WTC11 (cell line): ENCODE measurements around the gene AZIN2.

ENCODE experiments used
- FOXJ3 ChIP-seq: sonication (generic); formaldehyde crosslinking; IDR thresholded peaks from 2 replicates; pipeline ENCODE4 v1.9.0; 2021; ENCODE audit warnings: missing genetic modification reagents, mild to moderate bottlenecking, borderline replicate concordance
- RELA ChIP-seq: sonication (generic); formaldehyde crosslinking; IDR thresholded peaks from 2 replicates; pipeline ENCODE4 v1.8.1; 2022; ENCODE audit warnings: missing genetic modification reagents, mild to moderate bottlenecking, borderline replicate concordance
- TF ChIP-seq, protein P1 (sequence below): sonication (generic); formaldehyde crosslinking; IDR thresholded peaks from 2 replicates; pipeline ENCODE4 v1.8.0; 2022; ENCODE audit warnings: mild to moderate bottlenecking, missing genetic modification reagents
- TF ChIP-seq, protein P2 (sequence below): fragments of 200-600 bp; IDR thresholded peaks from 2 replicates; pipeline ENCODE4 v1.8.0; 2022; ENCODE audit warnings: antibody characterized with exemption

DNA sequence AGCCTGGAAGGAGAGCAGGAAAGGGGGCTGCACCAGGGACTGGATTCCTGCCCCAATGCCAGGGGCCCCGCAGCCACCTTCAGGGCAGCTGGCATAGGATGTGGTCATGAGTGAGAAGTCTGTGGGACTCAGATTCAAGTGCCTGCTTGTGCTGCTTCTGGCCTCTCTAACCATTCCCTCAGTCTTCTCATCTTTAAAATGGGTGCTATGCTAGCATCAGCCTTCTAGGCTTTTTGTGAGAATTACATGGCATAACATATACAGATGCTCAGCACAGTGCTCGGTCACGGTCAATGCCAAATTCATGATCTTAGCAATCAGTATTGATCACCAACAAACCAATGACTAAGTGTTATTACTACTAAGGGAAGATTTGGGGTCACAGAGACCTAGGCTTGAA is 77.4 kb downstream of the AZIN2 start:
- TF ChIP-seq FOXJ3, result no peak
- TF ChIP-seq, protein P1, sequence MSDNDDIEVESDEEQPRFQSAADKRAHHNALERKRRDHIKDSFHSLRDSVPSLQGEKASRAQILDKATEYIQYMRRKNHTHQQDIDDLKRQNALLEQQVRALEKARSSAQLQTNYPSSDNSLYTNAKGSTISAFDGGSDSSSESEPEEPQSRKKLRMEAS (CRISPR knock-in tag), result no peak
- TF ChIP-seq, protein P2, sequence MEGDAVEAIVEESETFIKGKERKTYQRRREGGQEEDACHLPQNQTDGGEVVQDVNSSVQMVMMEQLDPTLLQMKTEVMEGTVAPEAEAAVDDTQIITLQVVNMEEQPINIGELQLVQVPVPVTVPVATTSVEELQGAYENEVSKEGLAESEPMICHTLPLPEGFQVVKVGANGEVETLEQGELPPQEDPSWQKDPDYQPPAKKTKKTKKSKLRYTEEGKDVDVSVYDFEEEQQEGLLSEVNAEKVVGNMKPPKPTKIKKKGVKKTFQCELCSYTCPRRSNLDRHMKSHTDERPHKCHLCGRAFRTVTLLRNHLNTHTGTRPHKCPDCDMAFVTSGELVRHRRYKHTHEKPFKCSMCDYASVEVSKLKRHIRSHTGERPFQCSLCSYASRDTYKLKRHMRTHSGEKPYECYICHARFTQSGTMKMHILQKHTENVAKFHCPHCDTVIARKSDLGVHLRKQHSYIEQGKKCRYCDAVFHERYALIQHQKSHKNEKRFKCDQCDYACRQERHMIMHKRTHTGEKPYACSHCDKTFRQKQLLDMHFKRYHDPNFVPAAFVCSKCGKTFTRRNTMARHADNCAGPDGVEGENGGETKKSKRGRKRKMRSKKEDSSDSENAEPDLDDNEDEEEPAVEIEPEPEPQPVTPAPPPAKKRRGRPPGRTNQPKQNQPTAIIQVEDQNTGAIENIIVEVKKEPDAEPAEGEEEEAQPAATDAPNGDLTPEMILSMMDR, result no peak
- TF ChIP-seq RELA (CRISPR knock-in tag), result no peak
